Measurements from ENCODE around the gene TSNAXIP1. TPM values are rescaled to one million over a fixed set of nuclear protein-coding genes. Genes with fewer than 3 reads are reported as not detected.

Gene TSNAXIP1
- total and polyA plus RNA-seq, 9 of the 15 experiments (the other 6 are each of a cell fraction or from before 2014, with no cell fraction given): 0.03 to 0.24 (median 0.11) TPM; not detected in 4

DNA sequence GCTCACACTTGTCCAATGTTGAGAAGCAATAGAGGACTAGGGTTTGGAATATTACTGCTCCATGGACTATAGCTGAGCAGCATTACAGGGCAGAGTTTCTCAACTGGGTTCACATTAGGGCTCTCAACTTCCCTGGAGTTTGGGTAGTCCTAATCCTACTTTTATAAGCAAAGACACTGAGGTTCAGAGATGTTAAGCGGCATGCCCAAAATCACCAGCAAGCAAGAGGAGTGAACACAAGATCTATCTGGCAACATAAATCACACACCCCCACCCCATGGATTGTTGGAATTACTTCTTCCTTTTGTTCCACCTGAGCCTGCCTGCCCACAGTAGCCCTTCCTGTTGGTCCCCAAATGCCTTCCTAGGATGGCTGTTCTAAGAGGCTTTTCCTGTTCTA, 5.2 kb downstream of the TSNAXIP1 start:
- in situ Hi-C loops (cut with MboI) (loop anchor here (10.0 kb wide), 1 partner anchor 233 kb away; no protein-coding TSS in a partner anchor), intact Hi-C loops (cut with micrococcal nuclease) (no loop called here)
- POLR2A ChIA-PET: no interaction called here
- Histone ChIP-seq H3K27ac (ENCODE audit: extremely low read depth, low read depth, low read length) (no peak overlapping the region), H2AFZ (ENCODE audit: low read depth, low read length) (no peak overlapping the region), H3K9ac (ENCODE audit: insufficient read depth in 1 of 2, low read depth in 2 of 2, low read length in 2 of 2) (no peak overlapping the region), H3K4me2 (ENCODE audit: insufficient read depth, low read length) (no peak overlapping the region), H3K4me3 (no peak overlapping the region), H3K4me1 (replicated peaks in 1 of 2; ENCODE audit: control insufficient read depth in 2 of 2, insufficient read depth in 2 of 2, low read length in 2 of 2) (peaks cover 5 to 12% of the 10 kb centered on the region in 2 experiments; a peak in 3 of 5 replicates), H3K79me2 (ENCODE audit: control insufficient read depth, insufficient read depth, low read length) (no peaks in the 10 kb centered on the region), H3K9me3 (replicated peaks; ENCODE audit: control insufficient read depth, insufficient read depth, low read depth, low read length) (no peaks in the 10 kb centered on the region), H3K9me1 (ENCODE audit: control insufficient read depth, insufficient read depth, low read length) (no peaks in the 10 kb centered on the region), H4K20me1 (replicated peaks; ENCODE audit: control insufficient read depth, insufficient read depth, low read length) (no peaks in the 10 kb centered on the region), H3K27me3 (ENCODE audit: control insufficient read depth in 2 of 2, insufficient read depth in 2 of 2, low read length in 2 of 2) (no peaks in the 10 kb centered on the region), H3K36me3 (ENCODE audit: control insufficient read depth, insufficient read depth, low read length) (no peaks in the 10 kb centered on the region)
- no TSS peak for BruUV-seq (replicated peaks)
- CTCF ChIA-PET (ENCODE audit: low intra/inter-chr PET ratio): no interaction called here
- DNase-seq (ENCODE audit: extremely low read depth in 1 of 4, low spot score in 3 of 4) (no peak), FAIRE-seq (no peak), ATAC-seq (no peak)
- WGBS (ENCODE audit: insufficient coverage, low coverage, missing lambda C conversion rate): 42% methylated on average over 1 of the region's 1 CpG
- no peak for TF ChIP-seq FOXK2 (conservative IDR thresholded peaks at IDR 0.05 in 1 of 2, IDR thresholded peaks at IDR 0.05 in 1 of 2; ENCODE audit: low read depth in 2 of 2)
- no peak for TF ChIP-seq ZNF551 (CRISPR knock-in tag; IDR thresholded peaks at IDR 0.05)
- TF ChIP-seq, protein P1, sequence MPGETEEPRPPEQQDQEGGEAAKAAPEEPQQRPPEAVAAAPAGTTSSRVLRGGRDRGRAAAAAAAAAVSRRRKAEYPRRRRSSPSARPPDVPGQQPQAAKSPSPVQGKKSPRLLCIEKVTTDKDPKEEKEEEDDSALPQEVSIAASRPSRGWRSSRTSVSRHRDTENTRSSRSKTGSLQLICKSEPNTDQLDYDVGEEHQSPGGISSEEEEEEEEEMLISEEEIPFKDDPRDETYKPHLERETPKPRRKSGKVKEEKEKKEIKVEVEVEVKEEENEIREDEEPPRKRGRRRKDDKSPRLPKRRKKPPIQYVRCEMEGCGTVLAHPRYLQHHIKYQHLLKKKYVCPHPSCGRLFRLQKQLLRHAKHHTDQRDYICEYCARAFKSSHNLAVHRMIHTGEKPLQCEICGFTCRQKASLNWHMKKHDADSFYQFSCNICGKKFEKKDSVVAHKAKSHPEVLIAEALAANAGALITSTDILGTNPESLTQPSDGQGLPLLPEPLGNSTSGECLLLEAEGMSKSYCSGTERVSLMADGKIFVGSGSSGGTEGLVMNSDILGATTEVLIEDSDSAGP (CRISPR knock-in tag; IDR thresholded peaks at IDR 0.05): no peak
- TF ChIP-seq, protein P2, sequence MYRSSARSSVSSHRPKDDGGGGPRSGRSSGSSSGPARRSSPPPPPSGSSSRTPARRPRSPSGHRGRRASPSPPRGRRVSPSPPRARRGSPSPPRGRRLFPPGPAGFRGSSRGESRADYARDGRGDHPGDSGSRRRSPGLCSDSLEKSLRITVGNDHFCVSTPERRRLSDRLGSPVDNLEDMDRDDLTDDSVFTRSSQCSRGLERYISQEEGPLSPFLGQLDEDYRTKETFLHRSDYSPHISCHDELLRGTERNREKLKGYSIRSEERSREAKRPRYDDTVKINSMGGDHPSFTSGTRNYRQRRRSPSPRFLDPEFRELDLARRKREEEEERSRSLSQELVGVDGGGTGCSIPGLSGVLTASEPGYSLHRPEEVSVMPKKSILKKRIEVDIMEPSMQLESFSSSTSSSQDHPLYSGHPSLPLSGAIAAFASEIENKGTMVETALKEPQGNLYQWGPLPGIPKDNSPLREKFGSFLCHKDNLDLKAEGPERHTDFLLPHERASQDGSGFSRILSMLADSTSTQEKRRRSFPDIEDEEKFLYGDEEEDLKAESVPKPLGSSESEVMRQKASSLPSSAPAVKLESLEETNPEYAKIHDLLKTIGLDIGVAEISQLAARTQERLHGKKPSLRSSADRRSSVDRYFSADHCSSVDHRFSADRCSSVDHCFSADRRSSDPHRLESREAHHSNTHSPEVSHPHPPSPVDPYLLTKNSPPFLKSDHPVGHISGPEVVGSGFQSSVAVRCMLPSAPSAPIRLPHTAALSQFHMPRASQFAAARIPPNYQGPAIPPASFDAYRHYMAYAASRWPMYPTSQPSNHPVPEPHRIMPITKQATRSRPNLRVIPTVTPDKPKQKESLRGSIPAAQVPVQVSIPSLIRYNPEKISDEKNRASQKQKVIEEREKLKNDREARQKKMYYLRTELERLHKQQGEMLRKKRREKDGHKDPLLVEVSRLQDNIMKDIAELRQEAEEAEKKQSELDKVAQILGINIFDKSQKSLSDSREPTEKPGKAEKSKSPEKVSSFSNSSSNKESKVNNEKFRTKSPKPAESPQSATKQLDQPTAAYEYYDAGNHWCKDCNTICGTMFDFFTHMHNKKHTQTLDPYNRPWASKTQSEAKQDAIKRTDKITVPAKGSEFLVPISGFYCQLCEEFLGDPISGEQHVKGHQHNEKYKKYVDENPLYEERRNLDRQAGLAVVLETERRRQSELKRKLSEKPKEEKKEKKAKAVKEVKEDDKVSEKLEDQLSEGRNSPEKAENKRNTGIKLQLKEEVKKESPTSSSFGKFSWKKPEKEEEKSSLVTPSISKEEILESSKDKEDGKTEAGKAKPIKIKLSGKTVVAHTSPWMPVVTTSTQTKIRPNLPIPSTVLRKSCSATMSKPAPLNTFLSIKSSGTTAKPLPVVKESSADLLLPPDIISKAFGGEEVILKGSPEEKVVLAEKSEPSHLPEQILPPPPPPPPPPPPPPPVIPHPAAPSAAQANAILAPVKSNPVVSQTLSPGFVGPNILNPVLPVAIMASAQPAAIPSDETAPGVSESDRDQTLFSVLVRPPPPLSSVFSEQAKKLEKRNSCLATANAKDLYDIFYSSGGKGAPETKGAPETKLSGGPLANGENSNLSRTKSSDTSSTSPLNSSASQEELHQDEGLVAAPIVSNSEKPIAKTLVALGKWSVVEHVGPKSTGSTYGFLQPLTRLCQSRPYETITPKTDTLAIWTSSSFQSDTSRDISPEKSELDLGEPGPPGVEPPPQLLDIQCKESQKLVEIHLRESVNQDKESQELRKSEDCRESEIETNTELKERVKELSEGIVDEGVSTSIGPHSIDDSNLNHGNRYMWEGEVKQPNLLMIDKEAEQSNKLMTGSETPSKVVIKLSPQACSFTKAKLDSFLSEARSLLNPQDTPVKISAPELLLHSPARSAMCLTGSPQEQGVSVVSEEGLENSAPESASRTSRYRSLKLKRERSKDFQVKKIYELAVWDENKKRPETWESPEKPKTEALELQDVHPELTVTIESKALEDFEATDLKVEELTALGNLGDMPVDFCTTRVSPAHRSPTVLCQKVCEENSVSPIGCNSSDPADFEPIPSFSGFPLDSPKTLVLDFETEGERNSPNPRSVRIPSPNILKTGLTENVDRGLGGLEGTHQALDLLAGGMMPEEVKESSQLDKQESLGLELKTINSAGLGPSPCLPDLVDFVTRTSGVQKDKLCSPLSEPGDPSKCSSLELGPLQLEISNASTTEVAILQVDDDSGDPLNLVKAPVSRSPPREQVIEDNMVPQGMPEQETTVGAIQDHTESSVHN (IDR thresholded peaks at IDR 0.05; ENCODE audit: borderline replicate concordance in 1 of 2, low read depth in 1 of 2): no peak
- no peak for TF ChIP-seq ZKSCAN8 (CRISPR knock-in tag; IDR thresholded peaks at IDR 0.05)
- TF ChIP-seq BACH1 (tag; IDR thresholded peaks at IDR 0.05): no peak
- no peak for TF ChIP-seq ZNF644 (tag; IDR thresholded peaks at IDR 0.05; ENCODE audit: low read depth)
- TF ChIP-seq ZNF23 (CRISPR knock-in tag; IDR thresholded peaks at IDR 0.05): no peak
- TF ChIP-seq, protein P3, sequence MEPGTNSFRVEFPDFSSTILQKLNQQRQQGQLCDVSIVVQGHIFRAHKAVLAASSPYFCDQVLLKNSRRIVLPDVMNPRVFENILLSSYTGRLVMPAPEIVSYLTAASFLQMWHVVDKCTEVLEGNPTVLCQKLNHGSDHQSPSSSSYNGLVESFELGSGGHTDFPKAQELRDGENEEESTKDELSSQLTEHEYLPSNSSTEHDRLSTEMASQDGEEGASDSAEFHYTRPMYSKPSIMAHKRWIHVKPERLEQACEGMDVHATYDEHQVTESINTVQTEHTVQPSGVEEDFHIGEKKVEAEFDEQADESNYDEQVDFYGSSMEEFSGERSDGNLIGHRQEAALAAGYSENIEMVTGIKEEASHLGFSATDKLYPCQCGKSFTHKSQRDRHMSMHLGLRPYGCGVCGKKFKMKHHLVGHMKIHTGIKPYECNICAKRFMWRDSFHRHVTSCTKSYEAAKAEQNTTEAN (CRISPR knock-in tag; IDR thresholded peaks at IDR 0.05): no peak
- TF ChIP-seq TAF1 (IDR thresholded peaks at IDR 0.05; ENCODE audit: control insufficient read depth, extremely low read depth, insufficient read depth, low read length, severe bottlenecking): no peak
- TF ChIP-seq ZFP36 (IDR thresholded peaks at IDR 0.05; ENCODE audit: low read depth, low read length, partially characterized antibody): peak; percentile 67

Measured in K562 (cell line).